GM21367 (cell line): ENCODE measurements around the gene SEMA3F.

ENCODE experiments used
- ATAC-seq: cut with Tn5 transposase; IDR thresholded peaks from one replicate; pipeline ENCODE4 v1.9.1; 2021; ENCODE audit not compliant: unreplicated experiment

The SEMA3F gene

GRCh38 chr3:50155491-50155878, 361 bp downstream of the SEMA3F start:
- ATAC-seq: no peak

GRCh38 chr3:50155891-50156290, 767 bp downstream of the SEMA3F start:
- ATAC-seq: no peak

- no peak for ATAC-seq
Measured at GRCh38 chr3:50156549-50157493, 1.7 kb downstream of the SEMA3F start.

GRCh38 chr3:50157827-50158529, 2.9 kb downstream of the SEMA3F start:
- no peak for ATAC-seq

- ATAC-seq: no peak
Measured at GRCh38 chr3:50158530-50159146, 3.5 kb downstream of the SEMA3F start.

GRCh38 chr3:50160561-50160983, 5.4 kb downstream of the SEMA3F start:
- ATAC-seq: no peak

- ATAC-seq: no peak
Measured at GRCh38 chr3:50161320-50161719, 6.2 kb downstream of the SEMA3F start.

- no peak for ATAC-seq
Measured at GRCh38 chr3:50162034-50162883, 7.1 kb downstream of the SEMA3F start.

GRCh38 chr3:50163572-50164455, 8.7 kb downstream of the SEMA3F start:
- no peak for ATAC-seq

- no peak for ATAC-seq
Measured at GRCh38 chr3:50164481-50164880, 9.4 kb downstream of the SEMA3F start.

GRCh38 chr3:50164984-50165909, 10.1 kb downstream of the SEMA3F start:
- no peak for ATAC-seq

GRCh38 chr3:50165910-50166538, 10.9 kb downstream of the SEMA3F start:
- no peak for ATAC-seq

GRCh38 chr3:50166620-50167019, 11.5 kb downstream of the SEMA3F start:
- ATAC-seq: no peak

- no peak for ATAC-seq
Measured at GRCh38 chr3:50167069-50167840, 12.1 kb downstream of the SEMA3F start.

GRCh38 chr3:50167841-50168209, 12.7 kb downstream of the SEMA3F start:
- ATAC-seq: no peak

GRCh38 chr3:50168388-50168787, 13.3 kb downstream of the SEMA3F start:
- ATAC-seq: no peak

GRCh38 chr3:50168791-50169190, 13.7 kb downstream of the SEMA3F start:
- no peak for ATAC-seq
